ENCODE data around the gene VCX2.
"Not testable (repeated sequence)": the region's sequence is repeated elsewhere in the genome, so short reads cannot be mapped to it uniquely, and the experiment has no call there.

The VCX2 gene

DNA sequence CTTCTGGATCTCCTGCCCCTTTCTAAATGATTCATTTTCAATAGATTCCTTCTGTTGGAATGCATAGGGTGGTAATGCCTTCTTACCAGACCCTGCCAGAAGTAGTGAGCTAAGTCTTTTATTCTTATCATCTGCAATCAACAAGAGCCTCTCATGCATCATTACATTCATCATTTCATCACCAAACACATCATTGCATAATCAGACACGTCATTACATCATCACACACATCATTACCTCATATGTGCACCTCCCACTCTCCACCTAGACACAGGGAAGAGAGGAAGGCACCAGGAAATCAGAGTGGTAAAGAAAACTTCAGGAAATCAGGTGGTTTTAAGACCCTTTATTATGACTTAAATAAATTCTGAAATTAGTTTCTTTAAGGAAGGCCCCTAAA, 45.0 kb downstream of the VCX2 start:
- Histone ChIP-seq H3K4me1 (ENCODE audit: control insufficient read depth, insufficient read depth, low read length) (no peaks in the 10 kb centered on the region), H3K9me3 (ENCODE audit: control insufficient read depth, low read length) (no peaks in the 10 kb centered on the region), H3K27me3 (ENCODE audit: control insufficient read depth, insufficient read depth, low read length, poor library complexity, severe bottlenecking) (no peaks in the 10 kb centered on the region), H3K4me3 (ENCODE audit: insufficient read depth, low read depth, low read length) (no peak overlapping the region), H3K36me3 (ENCODE audit: control insufficient read depth, insufficient read depth, low read length) (no peaks in the 10 kb centered on the region), H3K27ac (ENCODE audit: insufficient read depth, low read depth, low read length, poor library complexity, severe bottlenecking) (no peak overlapping the region)
- 100% methylated on average over 1 of the region's 1 CpG; no CpG with 5 or more reads in 1 of the 2 experiments for WGBS, 2 experiments

DNA sequence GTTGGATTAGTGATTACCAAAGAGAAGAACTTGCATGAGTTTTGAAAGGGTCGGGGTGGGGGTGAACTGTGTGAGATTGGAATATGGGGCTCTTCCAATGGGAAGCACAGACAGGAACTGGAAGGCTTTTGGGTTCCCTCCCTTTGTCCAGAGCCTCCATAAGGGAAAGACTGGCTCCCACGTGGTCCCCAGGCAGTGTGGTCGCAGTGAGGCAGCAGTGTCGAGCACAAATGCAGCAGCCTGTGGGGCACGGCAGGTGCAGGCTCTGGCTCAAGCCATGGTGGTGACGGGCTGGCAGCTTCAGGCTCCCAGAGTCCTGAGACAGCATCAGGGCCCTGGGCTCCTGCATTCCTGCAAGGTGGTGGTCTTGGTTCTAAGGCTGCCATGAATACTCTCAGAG, 45.5 kb downstream of the VCX2 start:
- WGBS, 2 experiments, result 91 to 93% methylated on average over 6 of the region's 6 CpGs

DNA sequence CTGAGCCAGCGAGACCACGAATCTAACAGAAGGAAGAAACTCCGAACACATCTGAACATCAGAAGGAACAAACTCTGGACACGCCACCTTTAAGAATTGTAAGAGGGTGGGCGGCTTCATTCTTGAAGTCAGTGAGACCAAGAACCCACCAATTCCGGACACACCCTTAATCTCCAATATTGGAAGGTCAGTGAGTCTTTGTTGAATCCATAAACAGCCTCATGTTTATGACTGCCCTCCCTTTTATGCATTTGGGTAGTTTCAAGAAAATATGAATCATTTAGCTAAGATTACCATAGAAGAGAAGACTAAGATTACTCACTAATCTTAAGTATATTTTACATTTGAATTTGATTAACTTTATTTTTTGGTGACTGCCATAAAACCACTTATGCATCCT, 48.5 kb downstream of the VCX2 start:
- WGBS, 2 experiments, result 94 to 97% methylated on average over 6 of the region's 6 CpGs
- Histone ChIP-seq H3K4me1 (ENCODE audit: control insufficient read depth, insufficient read depth, low read length) (no peaks in the 10 kb centered on the region), H3K27ac (ENCODE audit: insufficient read depth, low read depth, low read length, poor library complexity, severe bottlenecking) (no peak overlapping the region), H3K27me3 (ENCODE audit: control insufficient read depth, insufficient read depth, low read length, poor library complexity, severe bottlenecking) (no peaks in the 10 kb centered on the region), H3K36me3 (ENCODE audit: control insufficient read depth, insufficient read depth, low read length) (no peaks in the 10 kb centered on the region), H3K9me3 (ENCODE audit: control insufficient read depth, low read length) (no peaks in the 10 kb centered on the region), H3K4me3 (ENCODE audit: insufficient read depth, low read depth, low read length) (no peak overlapping the region)

More for the DNA sequence above, 45.5 kb downstream of the VCX2 start:
- no peaks in the 10 kb centered on the region for H3K36me3 ChIP-seq (ENCODE audit: control insufficient read depth, insufficient read depth, low read length)
- no peak overlapping the region for H3K4me3 ChIP-seq (ENCODE audit: insufficient read depth, low read depth, low read length)
- H3K4me1 ChIP-seq (ENCODE audit: control insufficient read depth, insufficient read depth, low read length), result no peaks in the 10 kb centered on the region
- no peaks in the 10 kb centered on the region for H3K27me3 ChIP-seq (ENCODE audit: control insufficient read depth, insufficient read depth, low read length, poor library complexity, severe bottlenecking)
- no peak overlapping the region for H3K27ac ChIP-seq (ENCODE audit: insufficient read depth, low read depth, low read length, poor library complexity, severe bottlenecking)
- no peaks in the 10 kb centered on the region for H3K9me3 ChIP-seq (ENCODE audit: control insufficient read depth, low read length)

DNA sequence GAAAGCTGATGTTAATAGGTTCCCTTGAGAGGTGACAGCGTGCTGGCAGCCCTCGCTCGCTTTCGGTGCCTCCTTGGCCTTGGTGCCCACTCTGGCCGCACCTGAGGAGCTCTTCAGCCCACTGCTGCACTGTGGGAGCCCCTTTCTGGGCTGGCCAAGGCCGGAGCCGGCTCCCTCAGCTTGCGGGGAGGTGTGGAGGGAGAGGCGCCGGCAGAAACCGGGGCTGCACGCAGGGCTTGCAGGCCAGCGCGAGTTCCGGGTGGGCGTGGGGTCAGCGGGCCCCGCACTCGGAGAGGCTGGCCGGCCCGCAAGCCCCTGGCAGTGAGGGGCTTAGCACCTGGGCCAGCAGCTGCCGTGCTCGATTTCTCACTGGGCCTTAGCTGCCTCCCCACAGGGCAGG, 49.7 kb downstream of the VCX2 start:
- not testable (repeated sequence) for H3K4me1 ChIP-seq (ENCODE audit: control insufficient read depth, insufficient read depth, low read length); H3K27ac ChIP-seq (ENCODE audit: insufficient read depth, low read depth, low read length, poor library complexity, severe bottlenecking); H3K9me3 ChIP-seq (ENCODE audit: control insufficient read depth, low read length); H3K27me3 ChIP-seq (ENCODE audit: control insufficient read depth, insufficient read depth, low read length, poor library complexity, severe bottlenecking); H3K4me3 ChIP-seq (ENCODE audit: insufficient read depth, low read depth, low read length); H3K36me3 ChIP-seq (ENCODE audit: control insufficient read depth, insufficient read depth, low read length)
- WGBS, 2 experiments, result 94 to 98% methylated on average over 23 of the region's 23 CpGs
